ENCODE measurements around the gene TLE3. TPM values are rescaled to one million over a fixed set of nuclear protein-coding genes. Genes with fewer than 3 reads are reported as not detected.

Gene TLE3
- total RNA-seq, 3 donors from 2014 or later, result 115 to 153 (median 139) TPM

DNA sequence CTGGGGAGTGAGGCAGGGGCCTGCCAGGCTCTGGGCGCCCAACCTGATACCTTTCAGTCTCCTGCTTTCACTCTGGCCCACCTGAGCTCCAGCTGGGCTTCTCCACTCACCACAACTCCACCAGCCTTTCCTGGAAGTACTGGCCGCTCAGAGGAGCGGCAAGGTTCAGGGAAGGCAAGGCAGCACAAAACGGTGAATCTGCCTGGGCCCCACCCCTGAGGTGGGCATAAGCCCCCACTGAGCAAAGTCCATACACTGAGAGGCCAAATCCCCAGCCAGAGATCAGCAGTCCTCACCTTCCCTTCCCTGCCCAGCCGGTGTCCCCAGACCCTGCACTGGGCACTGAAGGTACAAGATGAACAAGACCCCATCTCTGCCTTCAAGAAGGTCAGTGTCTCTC, 70.7 kb downstream of the TLE3 start:
- ATAC-seq (no peak), DNase-seq (no peak)
- no peaks in the 10 kb centered on the region for H3K9me3 Mint-ChIP-seq
- no peak overlapping the region for H3K4me3 Mint-ChIP-seq
- peaks cover 21% of the 10 kb centered on the region for H3K4me1 Mint-ChIP-seq (ENCODE audit: low read depth)
- H3K27me3 Mint-ChIP-seq (ENCODE audit: low read depth), result no peaks in the 10 kb centered on the region
- no peaks in the 10 kb centered on the region for H3K36me3 Mint-ChIP-seq (ENCODE audit: insufficient read depth)

DNA sequence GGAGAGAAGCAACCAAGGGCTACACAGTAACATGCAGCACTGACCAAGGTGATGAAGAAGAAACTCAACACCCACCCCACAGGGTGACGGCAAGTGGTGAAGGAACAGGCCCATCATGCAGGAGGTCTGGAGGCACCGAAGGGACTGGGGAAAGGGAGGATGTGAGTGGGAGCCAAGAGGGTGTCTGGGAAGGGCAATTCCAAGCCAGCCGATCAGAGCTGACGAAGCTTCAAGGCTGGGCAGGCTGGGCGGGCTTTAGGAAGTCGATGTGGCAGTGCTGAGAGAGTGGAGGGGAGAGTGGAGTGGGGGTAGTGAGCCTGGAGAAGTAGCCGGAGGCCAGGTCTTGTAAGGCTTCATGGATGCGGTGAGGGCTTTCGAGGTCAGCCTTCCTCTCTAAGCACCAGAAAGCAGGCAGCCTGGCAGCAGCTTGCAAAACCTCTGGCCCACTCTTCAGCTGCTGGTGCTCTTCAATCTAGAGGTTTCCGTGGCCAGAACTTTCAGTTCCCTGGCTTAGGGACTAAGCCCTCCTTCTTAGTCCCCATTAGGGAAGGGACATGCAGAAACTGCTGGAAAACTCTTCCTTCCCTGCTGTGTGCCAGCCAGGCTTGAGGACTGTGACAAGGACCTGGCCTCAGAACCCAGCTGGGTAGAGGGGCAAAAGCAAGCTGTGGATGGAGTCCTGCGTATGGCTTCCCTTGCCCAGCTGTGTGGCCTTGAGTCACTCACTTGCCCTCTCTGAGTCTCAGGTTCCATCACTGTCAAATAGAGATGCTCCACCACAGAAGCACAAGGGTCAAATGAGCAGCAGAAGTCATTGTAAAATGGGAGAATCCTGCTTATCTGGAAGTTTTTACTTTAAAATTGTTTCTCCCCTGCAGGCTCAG, 72.1 kb downstream of the TLE3 start:
- DNase-seq (no peak), ATAC-seq (no peak)
- Mint-ChIP-seq H3K4me1 (ENCODE audit: low read depth) (peaks cover 21% of the 10 kb centered on the region), H3K36me3 (ENCODE audit: insufficient read depth) (no peaks in the 10 kb centered on the region), H3K9me3 (no peaks in the 10 kb centered on the region), H3K27me3 (ENCODE audit: low read depth) (no peaks in the 10 kb centered on the region), H3K4me3 (no peak overlapping the region)

DNA sequence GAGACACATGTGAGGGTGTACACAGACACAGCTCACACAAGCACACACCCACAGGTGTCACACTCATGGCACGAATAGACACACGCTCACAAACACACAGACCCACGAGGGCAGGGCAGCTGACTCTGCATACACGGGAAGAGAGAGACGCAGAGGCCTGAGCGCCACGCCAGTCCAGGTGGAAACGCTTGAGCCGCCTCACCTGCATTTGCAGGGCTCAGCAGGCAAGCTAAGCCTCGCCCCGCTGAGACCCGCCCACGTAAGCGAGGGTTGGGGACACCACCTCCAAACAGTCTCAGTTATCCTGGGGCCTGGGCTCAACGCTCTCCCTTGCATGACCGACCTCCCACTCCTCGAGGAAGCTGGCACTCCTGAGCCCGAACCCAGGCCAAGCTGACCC, 73.2 kb downstream of the TLE3 start:
- no peaks in the 10 kb centered on the region for H3K27me3 Mint-ChIP-seq (ENCODE audit: low read depth)
- peaks cover 21% of the 10 kb centered on the region for H3K4me1 Mint-ChIP-seq (ENCODE audit: low read depth)
- DNase-seq, result no peak
- H3K36me3 Mint-ChIP-seq (ENCODE audit: insufficient read depth), result no peaks in the 10 kb centered on the region
- H3K9me3 Mint-ChIP-seq, result no peaks in the 10 kb centered on the region
- H3K4me3 Mint-ChIP-seq, result no peak overlapping the region
- ATAC-seq, result no peak

DNA sequence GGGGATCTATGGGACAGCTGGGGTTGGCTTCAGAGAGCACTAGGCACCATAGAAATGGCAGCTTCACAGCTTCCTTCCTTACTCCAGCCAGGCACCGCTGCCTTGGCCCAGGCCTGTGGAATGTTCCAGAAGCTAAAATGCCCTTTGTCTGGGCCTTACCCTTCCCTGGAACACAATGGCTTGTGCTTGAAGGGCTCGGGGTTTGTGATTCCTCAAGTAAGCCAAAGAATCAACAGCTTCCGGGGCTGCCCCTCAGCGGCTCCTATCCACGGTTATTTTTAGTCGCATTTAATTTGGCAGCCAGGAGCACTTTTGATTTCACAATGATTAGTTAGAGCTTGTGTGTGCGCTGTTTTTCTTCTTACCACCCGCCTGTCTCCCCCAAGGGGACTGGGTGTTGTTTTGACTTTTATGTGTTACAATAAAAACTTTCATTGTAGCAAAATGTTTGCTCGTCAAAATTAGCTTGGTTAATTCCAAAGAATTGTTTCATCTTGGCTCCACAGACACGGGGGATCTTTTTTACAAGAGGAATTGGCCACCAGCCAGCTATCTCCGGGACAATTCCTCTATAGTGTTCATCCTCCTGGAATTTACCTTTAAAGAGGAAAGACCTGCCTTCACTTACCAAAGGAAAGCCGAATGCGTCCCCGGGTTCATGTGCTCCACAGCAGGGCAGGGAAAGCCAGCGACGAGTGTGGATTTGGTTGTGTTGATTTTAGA, 73.8 kb downstream of the TLE3 start:
- no peaks in the 10 kb centered on the region for H3K9me3 Mint-ChIP-seq
- no peak for ATAC-seq
- DNase-seq, result no peak
- H3K4me3 Mint-ChIP-seq, result no peak overlapping the region
- H3K27me3 Mint-ChIP-seq (ENCODE audit: low read depth), result no peaks in the 10 kb centered on the region
- H3K4me1 Mint-ChIP-seq (ENCODE audit: low read depth), result peaks cover 21% of the 10 kb centered on the region
- H3K36me3 Mint-ChIP-seq (ENCODE audit: insufficient read depth), result no peaks in the 10 kb centered on the region

DNA sequence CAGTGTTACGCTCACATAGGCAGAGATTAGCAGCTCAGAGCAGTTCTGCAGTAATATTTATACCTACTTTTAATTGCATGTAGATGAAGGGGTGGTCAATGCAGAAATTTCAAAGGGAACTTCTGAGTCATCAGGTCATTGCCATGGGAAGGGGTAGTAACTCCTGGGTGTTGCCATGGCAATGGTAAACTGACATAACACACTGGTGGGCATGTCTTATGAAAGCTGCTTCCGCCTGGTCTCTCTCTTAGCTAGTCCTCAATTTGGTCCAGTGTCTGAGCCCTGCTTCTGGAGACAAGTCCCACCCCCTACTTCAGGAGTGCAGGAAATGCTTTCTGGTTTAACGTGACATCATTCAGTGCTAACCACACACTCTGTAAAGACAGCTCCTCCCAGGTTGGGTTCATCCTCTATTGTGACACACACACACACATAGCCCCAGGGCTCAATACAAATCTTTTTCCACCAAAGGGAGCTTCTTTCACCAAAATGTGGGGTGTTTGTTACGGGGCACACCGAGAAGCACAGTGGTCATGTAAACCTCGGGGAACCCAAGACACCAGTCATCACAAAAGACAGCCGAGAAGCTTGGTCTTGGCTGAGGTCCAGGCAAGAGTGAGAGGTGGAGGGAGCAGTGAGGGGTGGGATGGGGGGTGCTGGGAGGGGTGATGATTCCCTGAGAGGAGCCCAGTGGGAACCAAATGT, 74.5 kb downstream of the TLE3 start:
- Mint-ChIP-seq H3K4me1 (ENCODE audit: low read depth) (peaks cover 21% of the 10 kb centered on the region), H3K4me3 (no peak overlapping the region), H3K9me3 (no peaks in the 10 kb centered on the region), H3K36me3 (ENCODE audit: insufficient read depth) (no peaks in the 10 kb centered on the region), H3K27me3 (ENCODE audit: low read depth) (no peaks in the 10 kb centered on the region)
- peak; percentile 16 for DNase-seq
- ATAC-seq, result peak; percentile 94 to 98

DNA sequence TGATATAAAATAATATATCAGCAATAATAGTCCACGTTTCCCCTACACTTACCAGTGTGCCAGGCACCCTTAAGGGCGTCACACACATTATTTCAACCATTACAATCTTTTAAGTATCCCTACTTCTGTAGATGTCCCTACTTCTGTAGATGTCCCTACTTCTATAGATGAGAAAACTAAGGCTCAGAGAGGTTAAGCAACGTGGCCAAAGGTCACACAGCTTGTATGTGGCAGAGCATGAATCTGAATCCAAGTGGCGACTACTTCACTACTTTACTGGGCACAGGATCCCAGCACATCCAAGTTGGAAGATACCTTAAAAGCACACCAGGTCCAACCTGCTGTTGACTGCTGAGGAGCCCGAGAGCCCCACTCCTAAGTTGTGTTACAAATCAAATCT, 77.5 kb downstream of the TLE3 start:
- Mint-ChIP-seq H3K36me3 (ENCODE audit: insufficient read depth) (peaks cover 2% of the 10 kb centered on the region), H3K9me3 (peaks cover 11% of the 10 kb centered on the region), H3K4me1 (ENCODE audit: low read depth) (peaks cover 30% of the 10 kb centered on the region), H3K27me3 (ENCODE audit: low read depth) (peaks cover 13% of the 10 kb centered on the region), H3K4me3 (no peak overlapping the region)
- DNase-seq (no peak), ATAC-seq (no peak)

DNA sequence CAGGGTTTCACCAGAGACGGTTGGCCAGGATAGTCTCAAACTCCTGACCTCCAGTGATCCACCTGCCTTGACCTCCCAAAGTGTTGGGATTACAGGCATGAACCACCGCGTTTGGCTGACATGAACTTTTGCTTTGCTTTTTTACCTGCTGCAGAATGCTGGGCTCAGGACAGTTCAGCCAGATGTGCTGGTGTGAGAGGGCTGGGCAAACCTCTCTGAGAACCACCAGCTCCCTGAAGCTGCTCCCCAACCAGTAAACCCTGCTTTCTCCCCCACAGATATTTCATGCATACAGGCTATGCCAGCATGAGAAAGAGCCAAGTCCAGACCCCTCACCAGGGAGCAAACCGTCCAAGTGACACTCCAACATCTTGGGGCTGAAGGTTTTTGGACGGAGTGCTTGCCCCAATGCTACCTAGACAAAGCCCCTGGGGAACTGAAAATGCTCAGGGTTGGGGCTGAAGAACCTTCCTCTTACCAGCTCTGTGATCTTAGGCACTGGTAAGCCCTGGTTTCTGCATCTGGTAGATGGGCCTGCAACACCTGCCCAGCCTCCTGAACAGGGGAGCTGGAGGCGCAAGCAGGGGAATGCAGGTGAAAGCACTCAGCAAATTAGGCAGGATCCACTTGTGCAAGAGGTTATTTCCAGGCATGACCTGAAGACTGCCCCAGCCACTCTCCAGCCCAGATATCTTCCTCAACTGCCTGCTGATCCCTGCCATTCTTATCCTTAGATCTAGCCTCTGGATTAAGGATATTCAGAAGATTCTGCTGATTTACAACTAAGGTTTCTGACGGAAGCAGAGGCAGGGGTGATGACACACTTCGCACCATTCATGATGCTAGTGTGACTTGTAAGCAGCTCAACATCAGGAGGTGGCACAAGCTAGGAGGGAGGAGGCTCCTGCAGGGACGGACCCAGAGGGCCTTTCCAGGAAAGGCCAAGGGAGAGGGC, 78.8 kb downstream of the TLE3 start:
- ATAC-seq (no peak), DNase-seq (no peak)
- peaks cover 11% of the 10 kb centered on the region for H3K9me3 Mint-ChIP-seq
- H3K4me1 Mint-ChIP-seq (ENCODE audit: low read depth), result peaks cover 30% of the 10 kb centered on the region
- H3K4me3 Mint-ChIP-seq, result no peak overlapping the region
- peaks cover 2% of the 10 kb centered on the region for H3K36me3 Mint-ChIP-seq (ENCODE audit: insufficient read depth)
- H3K27me3 Mint-ChIP-seq (ENCODE audit: low read depth), result peaks cover 13% of the 10 kb centered on the region

DNA sequence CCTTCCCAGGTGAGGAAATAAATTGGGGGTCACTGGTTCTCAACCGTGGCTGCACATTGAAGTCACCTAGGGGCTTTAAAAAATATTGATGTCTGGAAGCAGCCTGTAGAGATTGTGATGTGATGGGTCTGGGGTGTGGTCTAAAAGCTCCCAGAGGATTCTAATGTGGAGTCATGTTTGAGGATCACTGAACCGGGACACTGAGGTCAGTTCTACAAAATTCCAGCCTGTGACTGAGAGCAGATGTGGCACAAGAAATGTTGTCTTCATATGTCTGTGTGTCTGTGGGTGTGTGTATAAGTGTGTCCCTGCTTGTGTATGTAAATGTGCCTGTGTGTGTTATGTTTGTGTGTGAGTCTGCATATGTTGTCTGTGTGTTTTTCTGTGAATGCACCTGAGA, 79.9 kb downstream of the TLE3 start:
- H3K36me3 Mint-ChIP-seq (ENCODE audit: insufficient read depth), result peaks cover 2% of the 10 kb centered on the region
- ATAC-seq (no peak), DNase-seq (no peak)
- peaks cover 11% of the 10 kb centered on the region for H3K9me3 Mint-ChIP-seq
- peaks cover 13% of the 10 kb centered on the region for H3K27me3 Mint-ChIP-seq (ENCODE audit: low read depth)
- H3K4me1 Mint-ChIP-seq (ENCODE audit: low read depth), result peaks cover 19% of the 10 kb centered on the region
- no peak overlapping the region for H3K4me3 Mint-ChIP-seq

DNA sequence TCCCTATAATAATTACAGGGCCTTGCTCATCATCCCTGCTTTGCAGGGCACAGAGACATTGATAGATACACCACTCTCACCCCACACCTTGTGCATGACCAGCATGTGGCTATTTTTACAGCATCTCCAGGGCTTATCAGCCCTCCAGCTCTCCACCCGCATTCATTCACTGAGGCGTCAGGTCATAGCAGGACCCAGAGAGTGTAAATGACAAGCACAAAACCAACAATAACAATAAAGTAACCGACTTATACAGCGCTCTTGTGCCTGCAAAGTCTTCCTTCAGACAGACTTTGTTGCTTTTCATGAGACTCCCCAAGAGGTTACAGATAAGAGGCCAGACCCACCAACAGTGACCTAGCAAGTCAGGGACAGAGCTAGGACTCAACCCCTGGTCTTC, 80.7 kb downstream of the TLE3 start:
- H3K4me3 Mint-ChIP-seq, result no peak overlapping the region
- peaks cover 2% of the 10 kb centered on the region for H3K36me3 Mint-ChIP-seq (ENCODE audit: insufficient read depth)
- H3K4me1 Mint-ChIP-seq (ENCODE audit: low read depth), result peaks cover 13% of the 10 kb centered on the region
- peaks cover 11% of the 10 kb centered on the region for H3K9me3 Mint-ChIP-seq
- H3K27me3 Mint-ChIP-seq (ENCODE audit: low read depth), result peaks cover 13% of the 10 kb centered on the region
- no peak for DNase-seq
- ATAC-seq, result no peak

DNA sequence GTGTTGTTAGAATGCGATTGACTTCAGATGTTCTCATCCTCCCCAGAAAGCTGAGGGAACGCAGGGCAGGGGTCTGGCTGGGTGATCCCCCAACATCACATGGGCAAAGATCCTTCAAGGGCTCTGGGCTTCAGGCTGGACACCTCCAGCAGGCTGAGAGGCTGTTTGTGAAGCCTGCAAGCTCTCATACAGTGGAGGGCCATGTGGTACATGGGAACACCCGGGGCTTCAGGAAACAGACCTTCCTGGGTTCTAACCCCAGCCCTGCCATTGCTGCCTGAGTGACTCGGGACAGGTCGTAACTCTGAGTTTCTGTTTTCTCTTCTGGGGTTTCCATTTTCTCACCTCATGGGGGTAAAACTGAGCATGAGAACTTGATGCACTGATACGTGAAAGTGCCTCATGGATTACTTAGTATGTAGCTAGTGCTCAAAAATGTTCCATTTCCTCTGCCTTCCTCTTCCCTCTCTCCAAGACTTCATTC, 81.2 kb downstream of the TLE3 start:
- peaks cover 2% of the 10 kb centered on the region for H3K36me3 Mint-ChIP-seq (ENCODE audit: insufficient read depth)
- H3K27me3 Mint-ChIP-seq (ENCODE audit: low read depth), result peaks cover 13% of the 10 kb centered on the region
- no peak for DNase-seq
- ATAC-seq, result peak in 1 of 2 donors; percentile 37
- H3K9me3 Mint-ChIP-seq, result peaks cover 11% of the 10 kb centered on the region
- H3K4me3 Mint-ChIP-seq, result no peak overlapping the region
- H3K4me1 Mint-ChIP-seq (ENCODE audit: low read depth), result peaks cover 13% of the 10 kb centered on the region

DNA sequence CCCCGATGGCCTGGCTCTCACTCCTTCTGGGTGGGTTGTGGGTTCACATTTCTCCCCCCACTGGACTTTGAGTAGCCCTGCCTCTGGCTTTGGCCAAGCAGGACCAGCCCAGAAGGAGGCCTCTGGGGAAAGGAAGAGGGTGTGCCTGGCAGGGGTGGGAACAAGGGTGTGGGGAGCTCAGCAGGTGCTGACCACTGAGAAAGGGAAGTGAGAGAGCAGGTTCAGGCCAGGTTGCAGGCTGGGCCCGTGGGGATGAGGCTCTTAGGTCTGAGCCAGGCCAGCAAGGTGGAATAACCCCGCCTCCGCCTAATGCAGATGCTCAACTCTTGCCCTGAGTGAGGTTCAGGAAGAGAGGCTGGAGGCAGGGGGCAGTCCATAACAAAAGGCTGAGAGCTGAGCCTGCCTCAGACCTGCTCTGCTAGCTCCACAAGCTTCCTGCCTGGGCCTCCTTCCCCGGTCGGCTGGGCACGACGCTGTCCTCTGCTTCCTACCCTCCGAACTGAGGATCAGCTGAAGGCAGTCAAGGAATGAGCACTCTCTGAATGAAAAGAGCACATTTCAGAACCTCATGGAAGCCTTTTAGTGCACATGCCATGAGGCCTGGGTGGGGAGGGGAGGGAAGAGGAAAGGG, 82.7 kb downstream of the TLE3 start:
- no peak for DNase-seq
- H3K36me3 Mint-ChIP-seq (ENCODE audit: insufficient read depth), result peaks cover 2% of the 10 kb centered on the region
- H3K9me3 Mint-ChIP-seq, result peaks cover 11% of the 10 kb centered on the region
- ATAC-seq, result no peak
- H3K27me3 Mint-ChIP-seq (ENCODE audit: low read depth), result peaks cover 13% of the 10 kb centered on the region
- H3K4me1 Mint-ChIP-seq (ENCODE audit: low read depth), result peaks cover 13% of the 10 kb centered on the region
- no peak overlapping the region for H3K4me3 Mint-ChIP-seq

DNA sequence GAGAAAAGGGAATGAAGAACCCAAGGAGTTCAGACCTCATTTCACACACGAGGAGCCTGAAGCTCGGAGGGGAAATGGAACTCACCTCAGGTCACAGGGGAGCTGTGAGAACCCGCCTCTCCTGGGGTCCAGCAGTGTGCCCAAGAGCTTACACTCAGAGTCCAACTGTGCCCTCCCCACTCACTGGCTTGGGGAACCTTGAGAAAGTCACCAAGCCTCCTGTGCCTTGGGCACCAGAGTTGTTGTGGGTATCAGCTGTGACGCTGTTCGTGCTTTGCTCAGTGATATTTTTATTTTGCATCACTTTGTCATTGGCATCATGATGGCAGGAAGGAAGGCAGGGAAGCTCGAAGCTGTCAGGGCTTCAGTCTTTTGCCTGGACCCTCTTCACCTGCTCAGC, 83.4 kb downstream of the TLE3 start:
- Mint-ChIP-seq H3K4me1 (ENCODE audit: low read depth) (peaks cover 13% of the 10 kb centered on the region), H3K27me3 (ENCODE audit: low read depth) (peaks cover 13% of the 10 kb centered on the region), H3K9me3 (peaks cover 11% of the 10 kb centered on the region), H3K4me3 (no peak overlapping the region), H3K36me3 (ENCODE audit: insufficient read depth) (peaks cover 2% of the 10 kb centered on the region)
- DNase-seq (no peak), ATAC-seq (no peak)

DNA sequence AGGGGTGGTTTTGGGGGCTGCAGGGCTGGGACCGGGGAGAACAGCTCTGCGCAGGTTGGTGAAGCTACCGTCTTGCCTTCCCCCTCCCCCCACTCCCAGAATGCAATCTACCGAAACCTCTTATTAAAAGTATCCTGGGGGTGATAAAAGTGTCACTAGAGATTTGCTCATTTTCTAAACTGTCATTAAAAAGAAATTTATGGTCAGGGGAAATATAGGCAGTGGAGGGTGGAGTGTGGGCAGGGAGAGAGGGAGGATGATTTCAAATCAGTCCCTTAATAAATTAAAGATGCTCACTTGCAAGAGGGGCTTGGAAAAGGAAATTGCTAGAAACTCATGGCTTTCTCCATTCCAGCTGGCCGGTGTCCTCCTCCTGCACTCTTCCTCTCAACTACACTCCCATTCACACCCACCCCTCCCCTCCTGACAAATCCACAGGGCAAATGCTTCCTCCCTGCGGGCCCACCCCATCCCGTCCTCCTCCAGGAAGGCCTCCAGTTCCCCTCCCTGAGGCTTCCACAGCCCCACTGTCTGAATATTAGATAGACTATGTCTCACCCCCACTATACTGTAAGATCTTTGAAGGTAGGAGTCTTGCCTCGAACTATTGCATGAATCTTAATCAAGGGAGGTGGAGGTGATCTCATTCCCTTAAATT, 83.9 kb downstream of the TLE3 start:
- H3K27me3 Mint-ChIP-seq (ENCODE audit: low read depth), result peaks cover 13% of the 10 kb centered on the region
- H3K4me1 Mint-ChIP-seq (ENCODE audit: low read depth), result peaks cover 13% of the 10 kb centered on the region
- peaks cover 2% of the 10 kb centered on the region for H3K36me3 Mint-ChIP-seq (ENCODE audit: insufficient read depth)
- H3K9me3 Mint-ChIP-seq, result peaks cover 11% of the 10 kb centered on the region
- no peak overlapping the region for H3K4me3 Mint-ChIP-seq
- ATAC-seq, result no peak
- no peak for DNase-seq

All from activated T-cell treated with anti-CD3 and anti-CD28 coated beads, Interleukin-2, amount 50 U/mL, for 4 hours (primary cell).